ENCODE measurements around the gene ANGPTL8.

GRCh38 chr19:11274533-11275086 lies 35.2 kb downstream of the ANGPTL8 start:
- TF ChIP-seq CTCF (IDR thresholded peaks at IDR 0.05), result no peak
- TF ChIP-seq POLR2A (IDR thresholded peaks at IDR 0.05), result no peak
